ENCODE results near the gene SLC1A3. TPM values are rescaled to one million over a fixed set of nuclear protein-coding genes. Genes with fewer than 3 reads are reported as not detected.
A peak's percentile ranks its signal among the peaks of the same experiment; 100 is the strongest.

SLC1A3 gene
- under 1 TPM; 0.34 to 0.74 TPM for total RNA-seq

- Mint-ChIP-seq H3K9me3 (no peaks in the 10 kb centered on the region), H3K4me3 (peak within 1 kb of the TSS; percentile 74), H3K27ac (peak within 1 kb of the TSS; percentile 81), H3K4me1 (ENCODE audit: low read depth) (peaks cover 18% of the 10 kb centered on the region), H3K36me3 (ENCODE audit: low read depth) (no peaks in the 10 kb centered on the region), H3K27me3 (peaks cover 43% of the 10 kb centered on the region)
- POLR2A ChIA-PET = interaction anchor here (0.9 to 1.6 kb wide), 2 partner anchors 9 to 15 kb away, joined by 3 to 5 read pairs; no protein-coding TSS in a partner anchor
- DNase-seq (peak; percentile 84), ATAC-seq (peak; percentile 95)
- CTCF ChIA-PET = interaction anchor here (0.7 to 1.3 kb wide), 3 partner anchors 82 to 89 kb away, joined by 3 to 5 read pairs (median 4); no protein-coding TSS in a partner anchor
- TF ChIP-seq CTCF (IDR thresholded peaks at IDR 0.05) = no peak
- intact Hi-C loops (cut with micrococcal nuclease) = no loop called here
Observed at GRCh38 chr5:36606428-36607113, at the start of gene SLC1A3. SLC1A3 (plus strand) TSS chr5:36606606; CDS start chr5:36608424, 1,818 bp downstream.

GRCh38 chr5:36558641-36559040 lies 47.8 kb upstream of the SLC1A3 start:
- Mint-ChIP-seq H3K27ac (no peak overlapping the region), H3K9me3 (peaks cover 6% of the 10 kb centered on the region), H3K36me3 (ENCODE audit: low read depth) (no peaks in the 10 kb centered on the region), H3K4me3 (no peak overlapping the region), H3K27me3 (no peaks in the 10 kb centered on the region), H3K4me1 (ENCODE audit: low read depth) (no peaks in the 10 kb centered on the region)
- ATAC-seq (no peak), DNase-seq (no peak)
- POLR2A ChIA-PET = no interaction called here
- CTCF ChIA-PET = no interaction called here
- intact Hi-C loops (cut with micrococcal nuclease) = no loop called here
- TF ChIP-seq CTCF (IDR thresholded peaks at IDR 0.05) = no peak

GRCh38 chr5:36561601-36562000 lies 44.8 kb upstream of the SLC1A3 start:
- no peak for ATAC-seq
- CTCF ChIA-PET = interaction anchor here (1.3 kb wide), 1 partner anchor 129 kb away, joined by 3 read pairs; no protein-coding TSS in a partner anchor
- peaks cover 1% of the 10 kb centered on the region for H3K9me3 Mint-ChIP-seq

GRCh38 chr5:36569491-36569890 lies 36.9 kb upstream of the SLC1A3 start:
- no peaks in the 10 kb centered on the region for H3K27me3 Mint-ChIP-seq
- no peak for ATAC-seq
- intact Hi-C loops (cut with micrococcal nuclease) = no loop called here
- ChIA-PET POLR2A (no interaction called here), CTCF (no interaction called here)
- H3K4me1 Mint-ChIP-seq (ENCODE audit: low read depth) = no peaks in the 10 kb centered on the region
- no peak overlapping the region for H3K27ac Mint-ChIP-seq
- H3K36me3 Mint-ChIP-seq (ENCODE audit: low read depth) = no peaks in the 10 kb centered on the region
- DNase-seq = no peak
- H3K9me3 Mint-ChIP-seq = no peaks in the 10 kb centered on the region
- no peak for TF ChIP-seq CTCF (IDR thresholded peaks at IDR 0.05)
- no peak overlapping the region for H3K4me3 Mint-ChIP-seq

More at GRCh38 chr5:36561601-36562000, 44.8 kb upstream of the SLC1A3 start:
- POLR2A ChIA-PET = no interaction called here
- DNase-seq = no peak
- Mint-ChIP-seq H3K4me3 (no peak overlapping the region), H3K36me3 (ENCODE audit: low read depth) (no peaks in the 10 kb centered on the region), H3K27ac (no peak overlapping the region), H3K27me3 (no peaks in the 10 kb centered on the region), H3K4me1 (ENCODE audit: low read depth) (no peaks in the 10 kb centered on the region)
- intact Hi-C loops (cut with micrococcal nuclease) = no loop called here
- no peak for TF ChIP-seq CTCF (IDR thresholded peaks at IDR 0.05)

- Mint-ChIP-seq H3K9me3 (no peaks in the 10 kb centered on the region), H3K27ac (no peak overlapping the region), H3K36me3 (ENCODE audit: low read depth) (no peaks in the 10 kb centered on the region), H3K4me1 (ENCODE audit: low read depth) (no peaks in the 10 kb centered on the region), H3K27me3 (no peaks in the 10 kb centered on the region), H3K4me3 (no peak overlapping the region)
- no peak for ATAC-seq
- intact Hi-C loops (cut with micrococcal nuclease) = no loop called here
- DNase-seq = no peak
- ChIA-PET POLR2A (no interaction called here), CTCF (no interaction called here)
- no peak for TF ChIP-seq CTCF (IDR thresholded peaks at IDR 0.05)
Observed at GRCh38 chr5:36570301-36571095, 35.9 kb upstream of the SLC1A3 start.

Data from activated CD8-positive, alpha-beta T cell treated with anti-CD3 and anti-CD28 coated beads for 36 hours (primary cell).